WERI-Rb-1 (cell line): Measurements from ENCODE around the gene WWC1.
"Not testable (repeated sequence)": the region's sequence is repeated elsewhere in the genome, so short reads cannot be mapped to it uniquely, and the experiment has no call there.

Experiments
- DNase-seq: peaks from one replicate; pipeline ENCODE4 v3.0.0-alpha.2; 2020
- H3K27ac ChIP-seq: fragments of 250-450 bp; sonication (Bioruptor Pico); 2 replicates; pipeline ENCODE4 v1.5.1; 2020; ENCODE audit warnings: mild to moderate bottlenecking, moderate library complexity
- H3K27me3 ChIP-seq: fragments of 250-450 bp; sonication (Bioruptor Pico); 2 replicates; pipeline ENCODE4 v1.5.1; 2021; ENCODE audit warnings: mild to moderate bottlenecking, low read depth, moderate library complexity; ENCODE audit not compliant: insufficient read depth, severe bottlenecking
- H3K36me3 ChIP-seq: fragments of 250-450 bp; sonication (Bioruptor Pico); 2 replicates; pipeline ENCODE4 v1.5.1; 2020; ENCODE audit warnings: mild to moderate bottlenecking, moderate library complexity
- H3K4me3 ChIP-seq: 2 replicates; pipeline ENCODE4 v1.5.1; 2011; ENCODE audit warnings: low read depth, mild to moderate bottlenecking, control low read depth, low read length
- H3K9me3 ChIP-seq: fragments of 250-450 bp; sonication (Bioruptor Pico); 2 replicates; pipeline ENCODE4 v1.5.1; 2021; ENCODE audit warnings: mild to moderate bottlenecking, moderate library complexity; ENCODE audit not compliant: severe bottlenecking
- CTCF ChIP-seq: IDR thresholded peaks from 2 replicates; pipeline ENCODE4 v1.5.1; 2011; ENCODE audit warnings: low read depth, mild to moderate bottlenecking, control low read depth, inconsistent platforms, low read length

The WWC1 gene

GRCh38 chr5:168307022-168307421, 15.6 kb downstream of the WWC1 start:
- H3K9me3 ChIP-seq = no peaks in the 10 kb centered on the region
- H3K4me3 ChIP-seq = no peak overlapping the region
- no peak for TF ChIP-seq CTCF
- no peaks in the 10 kb centered on the region for H3K27me3 ChIP-seq
- no peaks in the 10 kb centered on the region; the same call in 1 of the 2 replicates for H3K36me3 ChIP-seq
- no peak overlapping the region for H3K27ac ChIP-seq
- DNase-seq = no peak

GRCh38 chr5:168307925-168308584, 16.6 kb downstream of the WWC1 start:
- DNase-seq = no peak
- Histone ChIP-seq H3K27me3 (no peaks in the 10 kb centered on the region), H3K27ac (no peak overlapping the region), H3K9me3 (no peaks in the 10 kb centered on the region), H3K4me3 (no peak overlapping the region), H3K36me3 (no peaks in the 10 kb centered on the region; the same call in 1 of the 2 replicates)
- no peak for TF ChIP-seq CTCF

GRCh38 chr5:168308976-168309598, 17.6 kb downstream of the WWC1 start:
- no peak overlapping the region for H3K4me3 ChIP-seq
- DNase-seq = no peak
- H3K27ac ChIP-seq = no peak overlapping the region
- H3K36me3 ChIP-seq = no peaks in the 10 kb centered on the region; the same call in 1 of the 2 replicates
- TF ChIP-seq CTCF = no peak
- no peaks in the 10 kb centered on the region for H3K27me3 ChIP-seq
- no peaks in the 10 kb centered on the region for H3K9me3 ChIP-seq

GRCh38 chr5:168310541-168310940, 19.1 kb downstream of the WWC1 start:
- H3K9me3 ChIP-seq, H3K36me3 ChIP-seq, DNase-seq, H3K27ac ChIP-seq, H3K4me3 ChIP-seq, H3K27me3 ChIP-seq: not testable (repeated sequence)

GRCh38 chr5:168311061-168311566, 19.7 kb downstream of the WWC1 start:
- peak overlapping the region; percentile 14; the same call in 1 of the 2 replicates for H3K27ac ChIP-seq
- H3K9me3 ChIP-seq = no peaks in the 10 kb centered on the region
- no peaks in the 10 kb centered on the region for H3K27me3 ChIP-seq
- TF ChIP-seq CTCF = no peak
- no peak overlapping the region for H3K4me3 ChIP-seq
- H3K36me3 ChIP-seq = no peaks in the 10 kb centered on the region; the same call in 1 of the 2 replicates
- peak; percentile 49 for DNase-seq

GRCh38 chr5:168312606-168313295, 21.3 kb downstream of the WWC1 start:
- no peak for DNase-seq
- Histone ChIP-seq H3K4me3 (no peak overlapping the region), H3K27ac (no peak overlapping the region), H3K27me3 (no peaks in the 10 kb centered on the region), H3K9me3 (no peaks in the 10 kb centered on the region), H3K36me3 (no peaks in the 10 kb centered on the region; the same call in 1 of the 2 replicates)
- no peak for TF ChIP-seq CTCF
